HepG2 (cell line): ENCODE measurements around the gene TASP1.
A peak's percentile ranks its signal among the peaks of the same experiment; 100 is the strongest.

Source experiments
- ADNP ChIP-seq: sonication (generic); formaldehyde crosslinking; IDR thresholded peaks from 2 replicates; pipeline ENCODE4 v1.4.0; 2020; ENCODE audit warnings: missing genetic modification reagents
- CTCF ChIP-seq: sonication (generic); formaldehyde crosslinking; IDR thresholded peaks from 2 replicates; pipeline ENCODE4 v1.5.0; 2020; ENCODE audit warnings: mild to moderate bottlenecking, missing genetic modification reagents, moderate library complexity
- EZH2 ChIP-seq: conservative IDR thresholded peaks from 2 replicates; pipeline ENCODE4 v1.6.1; 2012; ENCODE audit warnings: mild to moderate bottlenecking, low read depth, low read length, moderate library complexity
- GTF2F1 ChIP-seq: fragments of 150-350 bp; IDR thresholded peaks from 2 replicates; pipeline ENCODE4 v1.6.1; 2014; ENCODE audit warnings: low read length
- HDAC2 ChIP-seq: sonication (generic); formaldehyde crosslinking; IDR thresholded peaks from 2 replicates; pipeline ENCODE4 v1.4.0; 2020; ENCODE audit warnings: missing genetic modification reagents
- MAFK ChIP-seq, 2 experiments: IDR thresholded peaks in 1 of 2; conservative IDR thresholded peaks in 1 of 2; 2 replicates each; pipeline ENCODE4 v1.6.1; 2011; ENCODE audit warnings: improper control_type of control experiment in 2 of 2, low read length in 2 of 2
- POLR2AphosphoS5 ChIP-seq: IDR thresholded peaks from 2 replicates; pipeline ENCODE4 v1.6.1; 2012; ENCODE audit warnings: low read depth, low read length
- RNF2 ChIP-seq: fragments of 450-650 bp; conservative IDR thresholded peaks from 2 replicates; pipeline ENCODE4 v1.6.1; 2016; ENCODE audit warnings: low read depth
- ZBTB43 ChIP-seq: sonication (generic); formaldehyde crosslinking; conservative IDR thresholded peaks from 2 replicates; pipeline ENCODE4 v1.4.0; 2020; ENCODE audit warnings: missing genetic modification reagents
- ZBTB44 ChIP-seq: sonication (generic); formaldehyde crosslinking; IDR thresholded peaks from 2 replicates; pipeline ENCODE4 v1.4.0; 2020; ENCODE audit warnings: missing genetic modification reagents
- TF ChIP-seq, protein P1 (sequence below): sonication (generic); formaldehyde crosslinking; IDR thresholded peaks from 2 replicates; pipeline ENCODE4 v1.5.1; 2020; ENCODE audit warnings: mild to moderate bottlenecking, missing genetic modification reagents, moderate library complexity
- TF ChIP-seq, protein P2 (sequence below): IDR thresholded peaks from 2 replicates; pipeline ENCODE4 v1.6.1; 2012; ENCODE audit warnings: inconsistent platforms

- TF ChIP-seq ZBTB43 (no peak), ZBTB44 (CRISPR knock-in tag) (no peak), HDAC2 (no peak), ADNP (CRISPR knock-in tag) (no peak), MAFK (conservative IDR thresholded peaks at IDR 0.05 in 1 of 2, IDR thresholded peaks at IDR 0.05 in 1 of 2; ENCODE audit: low read length in 2 of 2) (peak; percentile 75 to 91), CTCF (CRISPR knock-in tag) (no peak), POLR2AphosphoS5 (no peak), EZH2 (no peak), GTF2F1 (no peak), RNF2 (no peak)
- TF ChIP-seq, protein P1, sequence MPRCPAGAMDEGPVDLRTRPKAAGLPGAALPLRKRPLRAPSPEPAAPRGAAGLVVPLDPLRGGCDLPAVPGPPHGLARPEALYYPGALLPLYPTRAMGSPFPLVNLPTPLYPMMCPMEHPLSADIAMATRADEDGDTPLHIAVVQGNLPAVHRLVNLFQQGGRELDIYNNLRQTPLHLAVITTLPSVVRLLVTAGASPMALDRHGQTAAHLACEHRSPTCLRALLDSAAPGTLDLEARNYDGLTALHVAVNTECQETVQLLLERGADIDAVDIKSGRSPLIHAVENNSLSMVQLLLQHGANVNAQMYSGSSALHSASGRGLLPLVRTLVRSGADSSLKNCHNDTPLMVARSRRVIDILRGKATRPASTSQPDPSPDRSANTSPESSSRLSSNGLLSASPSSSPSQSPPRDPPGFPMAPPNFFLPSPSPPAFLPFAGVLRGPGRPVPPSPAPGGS = no peak
- TF ChIP-seq, protein P2, sequence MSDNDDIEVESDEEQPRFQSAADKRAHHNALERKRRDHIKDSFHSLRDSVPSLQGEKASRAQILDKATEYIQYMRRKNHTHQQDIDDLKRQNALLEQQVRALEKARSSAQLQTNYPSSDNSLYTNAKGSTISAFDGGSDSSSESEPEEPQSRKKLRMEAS = no peak
Measured at GRCh38 chr20:13447385-13448180, 191.1 kb downstream of the TASP1 start.
